ENCODE results near the gene CCDC192. TPM values are rescaled to one million over a fixed set of nuclear protein-coding genes. Genes with fewer than 3 reads are reported as not detected.
A peak's percentile ranks its signal among the peaks of the same experiment; 100 is the strongest.

CCDC192 gene
- total and polyA plus RNA-seq, 2 donors (not counting 3 experiments of a cell fraction or from before 2014, with no cell fraction given): not detected

GRCh38 chr5:127909066-127909465, 205.9 kb downstream of the CCDC192 start:
- BruUV-seq (replicated peaks): no TSS peak
- Histone ChIP-seq H3K27ac (ENCODE audit: insufficient read depth, low read depth, low read length) (no peak overlapping the region), H3K4me3 (replicated peaks in 1 of 3; ENCODE audit: insufficient read depth in 1 of 3, low read depth in 1 of 3, low read length in 3 of 3) (no peak overlapping the region), H3K27me3 (ENCODE audit: control insufficient read depth in 2 of 2, insufficient read depth in 2 of 2, low read length in 2 of 2) (no peaks in the 10 kb centered on the region), H3K4me1 (ENCODE audit: control insufficient read depth, extremely low read depth, insufficient read depth, low read length) (peaks cover 15% of the 10 kb centered on the region), H3K9me1 (replicated peaks; ENCODE audit: control insufficient read depth, extremely low read depth, insufficient read depth, low read length) (no peaks in the 10 kb centered on the region), H3K9me3 (replicated peaks; ENCODE audit: control insufficient read depth, insufficient read depth, low read length) (no peaks in the 10 kb centered on the region), H3K36me3 (ENCODE audit: control insufficient read depth in 2 of 2, extremely low read depth in 1 of 2, insufficient read depth in 2 of 2, low read length in 2 of 2) (no peaks in the 10 kb centered on the region), H2AFZ (ENCODE audit: low read depth, low read length) (no peak overlapping the region), H3K9ac (replicated peaks; ENCODE audit: extremely low read depth, insufficient read depth, low read length) (no peak overlapping the region), H4K20me1 (replicated peaks; ENCODE audit: control insufficient read depth, extremely low read depth, insufficient read depth, low read length) (no peaks in the 10 kb centered on the region), H3K4me2 (ENCODE audit: insufficient read depth, low read length) (no peak overlapping the region), H3K79me2 (ENCODE audit: control insufficient read depth, insufficient read depth, low read length) (no peaks in the 10 kb centered on the region)
- peak; percentile 68 for DNase-seq (ENCODE audit: low read depth, low spot score)
- CTCF ChIA-PET: interaction anchor here (0.7 to 3.7 kb wide), 29 partner anchors 10 to 290 kb away, joined by 3 to 18 read pairs (median 4); partner anchors contain the start of gene SLC12A2
- no peak for TF ChIP-seq MYC (IDR thresholded peaks at IDR 0.05; ENCODE audit: low read depth, low read length)
- TF ChIP-seq, protein P1, sequence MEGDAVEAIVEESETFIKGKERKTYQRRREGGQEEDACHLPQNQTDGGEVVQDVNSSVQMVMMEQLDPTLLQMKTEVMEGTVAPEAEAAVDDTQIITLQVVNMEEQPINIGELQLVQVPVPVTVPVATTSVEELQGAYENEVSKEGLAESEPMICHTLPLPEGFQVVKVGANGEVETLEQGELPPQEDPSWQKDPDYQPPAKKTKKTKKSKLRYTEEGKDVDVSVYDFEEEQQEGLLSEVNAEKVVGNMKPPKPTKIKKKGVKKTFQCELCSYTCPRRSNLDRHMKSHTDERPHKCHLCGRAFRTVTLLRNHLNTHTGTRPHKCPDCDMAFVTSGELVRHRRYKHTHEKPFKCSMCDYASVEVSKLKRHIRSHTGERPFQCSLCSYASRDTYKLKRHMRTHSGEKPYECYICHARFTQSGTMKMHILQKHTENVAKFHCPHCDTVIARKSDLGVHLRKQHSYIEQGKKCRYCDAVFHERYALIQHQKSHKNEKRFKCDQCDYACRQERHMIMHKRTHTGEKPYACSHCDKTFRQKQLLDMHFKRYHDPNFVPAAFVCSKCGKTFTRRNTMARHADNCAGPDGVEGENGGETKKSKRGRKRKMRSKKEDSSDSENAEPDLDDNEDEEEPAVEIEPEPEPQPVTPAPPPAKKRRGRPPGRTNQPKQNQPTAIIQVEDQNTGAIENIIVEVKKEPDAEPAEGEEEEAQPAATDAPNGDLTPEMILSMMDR (IDR thresholded peaks at IDR 0.05; ENCODE audit: extremely low read depth in 1 of 2, insufficient read depth in 1 of 2, low read depth in 1 of 2, low read length in 2 of 2): peak; percentile 56 to 62
- POLR2A ChIA-PET: no interaction called here
- dilution Hi-C loops (cut with MboI; ENCODE audit: extremely low pct_ligation_motif_present, low sequenced_read_pairs): no loop called here
- no peak for FAIRE-seq
- intact Hi-C loops (cut with micrococcal nuclease): loop anchor here (1.0 to 2.0 kb wide), 6 partner anchors 24 to 292 kb away; partner anchors contain the start of gene SLC12A2

- no peak for TF ChIP-seq POLR2A (IDR thresholded peaks at IDR 0.05; ENCODE audit: low read depth, low read length)
- TF ChIP-seq JUN (IDR thresholded peaks at IDR 0.05; ENCODE audit: borderline replicate concordance, insufficient read depth, insufficient read length, low read depth): no peak
- TF ChIP-seq POLR2AphosphoS5 (IDR thresholded peaks at IDR 0.05; ENCODE audit: insufficient read depth, low read depth, low read length): no peak
- TF ChIP-seq, protein P1 (IDR thresholded peaks at IDR 0.05; ENCODE audit: extremely low read depth in 1 of 2, insufficient read depth in 1 of 2, low read depth in 1 of 2, low read length in 2 of 2): no peak
- no peak for TF ChIP-seq MYC (IDR thresholded peaks at IDR 0.05; ENCODE audit: low read depth, low read length)
- no peak for TF ChIP-seq EZH2 (IDR thresholded peaks at IDR 0.05; ENCODE audit: borderline replicate concordance, low read depth, low read length, severe bottlenecking)
- no peak for TF ChIP-seq GATA2 (IDR thresholded peaks at IDR 0.05; ENCODE audit: insufficient read depth, insufficient read length, low read depth, low read length)
- BruUV-seq (replicated peaks): no TSS peak
- Histone ChIP-seq H3K4me2 (ENCODE audit: insufficient read depth, low read length) (no peak overlapping the region), H3K4me3 (replicated peaks in 1 of 3; ENCODE audit: insufficient read depth in 1 of 3, low read depth in 1 of 3, low read length in 3 of 3) (no peak overlapping the region), H3K27me3 (ENCODE audit: control insufficient read depth in 2 of 2, insufficient read depth in 2 of 2, low read length in 2 of 2) (no peaks in the 10 kb centered on the region), H3K27ac (ENCODE audit: insufficient read depth, low read depth, low read length) (no peak overlapping the region), H3K9me1 (replicated peaks; ENCODE audit: control insufficient read depth, extremely low read depth, insufficient read depth, low read length) (no peaks in the 10 kb centered on the region), H3K36me3 (ENCODE audit: control insufficient read depth in 2 of 2, extremely low read depth in 1 of 2, insufficient read depth in 2 of 2, low read length in 2 of 2) (no peaks in the 10 kb centered on the region), H3K4me1 (ENCODE audit: control insufficient read depth, extremely low read depth, insufficient read depth, low read length) (peaks cover 15% of the 10 kb centered on the region), H3K9me3 (replicated peaks; ENCODE audit: control insufficient read depth, insufficient read depth, low read length) (no peaks in the 10 kb centered on the region), H3K9ac (replicated peaks; ENCODE audit: extremely low read depth, insufficient read depth, low read length) (no peak overlapping the region), H4K20me1 (replicated peaks; ENCODE audit: control insufficient read depth, extremely low read depth, insufficient read depth, low read length) (no peaks in the 10 kb centered on the region), H3K79me2 (ENCODE audit: control insufficient read depth, insufficient read depth, low read length) (no peaks in the 10 kb centered on the region), H2AFZ (ENCODE audit: low read depth, low read length) (no peak overlapping the region)
- ChIA-PET CTCF (interaction anchor here (0.7 to 3.7 kb wide), 28 partner anchors 10 to 227 kb away, joined by 3 to 18 read pairs (median 4); partner anchors contain the start of gene SLC12A2), POLR2A (no interaction called here)
- intact Hi-C loops (cut with micrococcal nuclease) (loop anchor here (1.0 to 2.0 kb wide), 7 partner anchors 25 to 291 kb away; partner anchors contain the start of gene SLC12A2), dilution Hi-C loops (cut with MboI; ENCODE audit: extremely low pct_ligation_motif_present, low sequenced_read_pairs) (no loop called here)
- no peak for FAIRE-seq
- peak; percentile 78 for DNase-seq (ENCODE audit: low read depth, low spot score)
Observed at GRCh38 chr5:127909821-127910220, 206.6 kb downstream of the CCDC192 start.

Data from endothelial cell of umbilical vein (primary cell).